A549 (cell line): ENCODE data around the gene LRRD1. TPM values are rescaled to one million over a fixed set of nuclear protein-coding genes. Genes with fewer than 3 reads are reported as not detected.

Source experiments
- ATAC-seq, 2 experiments: fragments of 200-7000 bp in 1 of 2; fragments of >200 bp in 1 of 2; cut with Nextera tagmentation in 1 of 2; cut with Tn5 transposase in 1 of 2; 3 replicates each; pipeline versions ENCODE4 v1.8.0 to v1.9.1; 2018 to 2020; ENCODE audit warnings: mild to moderate bottlenecking in 1 of 2, moderate library complexity in 1 of 2
- CTCF ChIA-PET: fragments of 300-600 bp; sonication (Branson Sonifier 250); formaldehyde crosslinking; extraction: SDS; loops from one replicate; lab custom pipeline; 2021; ENCODE audit warnings: antibody characterized with exemption, inconsistent platforms; lab: Yijun Ruan, JAX
- POLR2A ChIA-PET: fragments of 350-600 bp; formaldehyde crosslinking; extraction: SDS; loops from one replicate; lab custom pipeline; 2021; ENCODE audit warnings: antibody characterized with exemption, inconsistent platforms; lab: Yijun Ruan, JAX
- DNase-seq, 2 experiments: peaks; one replicate each; pipeline versions ENCODE4 v3.0.0 to v3.0.0-alpha.2; 2011 to 2016; ENCODE audit warnings: low read depth in 1 of 2, low spot score in 1 of 2
- FAIRE-seq: peaks from 2 replicates; lab custom pipeline; 2011; peaks lifted over from hg19 to GRCh38; lab: Jason Lieb, UNC
- H3K27ac ChIP-seq, 2 experiments: fragments of >200 bp; sonication (Bioruptor Twin); formaldehyde crosslinking; 3 replicates each; pipeline ENCODE4 v1.5.1; 2016 to 2017
- H3K4me1 ChIP-seq: fragments of >200 bp; sonication (Bioruptor Twin); formaldehyde crosslinking; 3 replicates; pipeline ENCODE4 v1.6.1; 2016
- H3K4me2 ChIP-seq: fragments of >200 bp; sonication (Bioruptor Twin); formaldehyde crosslinking; 3 replicates; pipeline ENCODE4 v1.6.1; 2016
- H3K4me3 ChIP-seq: fragments of >200 bp; sonication (Bioruptor Twin); formaldehyde crosslinking; 3 replicates; pipeline ENCODE4 v1.5.1; 2016
- H3K9me3 ChIP-seq: fragments of >200 bp; sonication (Bioruptor Twin); formaldehyde crosslinking; 3 replicates; pipeline ENCODE4 v1.6.1; 2016
- CBX2 ChIP-seq: fragments of 200-600 bp; sonication (generic); IDR thresholded peaks from 2 replicates; pipeline ENCODE4 v1.6.1; 2016; ENCODE audit warnings: low read depth, mild to moderate bottlenecking, borderline replicate concordance
- EHMT2 ChIP-seq: fragments of 200-600 bp; sonication (generic); IDR thresholded peaks from 2 replicates; pipeline ENCODE4 v1.6.1; 2016; ENCODE audit warnings: antibody characterized with exemption, low read depth, mild to moderate bottlenecking, moderate library complexity
- EP300 ChIP-seq, 2 experiments: fragments of >200 bp; sonication (Bioruptor Twin); formaldehyde crosslinking; IDR thresholded peaks; 2 replicates in 1 of 2; 3 replicates in 1 of 2; pipeline ENCODE4 v1.6.1; 2016 to 2017
- ESRRA ChIP-seq: fragments of 150-350 bp; IDR thresholded peaks from 2 replicates; pipeline ENCODE4 v1.6.1; 2014; ENCODE audit warnings: mild to moderate bottlenecking, low read length, borderline replicate concordance
- FOSL2 ChIP-seq, 2 experiments: fragments of 450-650 bp in 1 of 2; fragments of >200 bp in 1 of 2; sonication (Bioruptor Twin) in 1 of 2; formaldehyde crosslinking; IDR thresholded peaks; 2 replicates each; pipeline versions ENCODE4 v1.5.0 to v1.6.1; 2016 to 2020; ENCODE audit warnings: mild to moderate bottlenecking in 1 of 2, moderate library complexity in 1 of 2
- HOXB13 ChIP-seq: fragments of 250-450 bp; sonication (Bioruptor Pico); IDR thresholded peaks from 2 replicates; pipeline ENCODE4 v1.5.0; 2020; ENCODE audit warnings: low read depth, mild to moderate bottlenecking, moderate library complexity
- HOXB5 ChIP-seq: fragments of 250-450 bp; sonication (Bioruptor Pico); IDR thresholded peaks from 2 replicates; pipeline ENCODE4 v1.5.0; 2020; ENCODE audit warnings: mild to moderate bottlenecking, moderate library complexity
- KDM1A ChIP-seq: fragments of 200-600 bp; sonication (generic); IDR thresholded peaks from 2 replicates; pipeline ENCODE4 v1.6.1; 2016; ENCODE audit warnings: low read depth, mild to moderate bottlenecking
- MAFK ChIP-seq: fragments of 450-650 bp; IDR thresholded peaks from 2 replicates; pipeline ENCODE4 v1.6.1; 2014; ENCODE audit not compliant: partially characterized antibody
- NPAS2 ChIP-seq: fragments of 250-450 bp; sonication (Bioruptor Pico); IDR thresholded peaks from 2 replicates; pipeline ENCODE4 v1.8.0; 2022; ENCODE audit warnings: mild to moderate bottlenecking, moderate library complexity, borderline replicate concordance
- NR3C1 ChIP-seq: fragments of >200 bp; sonication (Bioruptor Twin); formaldehyde crosslinking; IDR thresholded peaks from 3 replicates; pipeline ENCODE4 v1.6.1; 2017
- PHF8 ChIP-seq: fragments of 200-600 bp; sonication (generic); IDR thresholded peaks from 2 replicates; pipeline ENCODE4 v1.6.1; 2016; ENCODE audit warnings: low read depth, mild to moderate bottlenecking, antibody characterized with exemption, moderate library complexity, borderline replicate concordance
- RARB ChIP-seq: fragments of 250-450 bp; sonication (Bioruptor Pico); IDR thresholded peaks from 2 replicates; pipeline ENCODE4 v1.8.0; 2021; ENCODE audit warnings: mild to moderate bottlenecking, moderate library complexity
- SMC3 ChIP-seq: fragments of >200 bp; sonication (Bioruptor Twin); formaldehyde crosslinking; IDR thresholded peaks from 3 replicates; pipeline ENCODE4 v1.6.1; 2018; ENCODE audit warnings: inconsistent platforms
- SREBF2 ChIP-seq: fragments of 450-650 bp; IDR thresholded peaks from 2 replicates; pipeline ENCODE4 v1.6.1; 2014; ENCODE audit warnings: mild to moderate bottlenecking, moderate library complexity
- TP53 ChIP-seq: fragments of 250-450 bp; sonication (Bioruptor Pico); IDR thresholded peaks from 2 replicates; pipeline ENCODE4 v1.5.0; 2021; ENCODE audit warnings: mild to moderate bottlenecking, moderate library complexity
- ZFP36 ChIP-seq: fragments of 450-650 bp; IDR thresholded peaks from 2 replicates; pipeline ENCODE4 v1.6.1; 2014; ENCODE audit warnings: borderline replicate concordance; ENCODE audit not compliant: partially characterized antibody
- ZNF302 ChIP-seq: fragments of 250-450 bp; sonication (Bioruptor Pico); IDR thresholded peaks from 2 replicates; pipeline ENCODE4 v1.9.0; 2021; ENCODE audit warnings: inconsistent platforms, mild to moderate bottlenecking, moderate library complexity
- WGBS: methylation state at CpG from one replicate; pipeline ENCODE4 v1.1.6; 2017; ENCODE audit errors: missing lambda C conversion rate; 5-methylcytosine and 5-hydroxymethylcytosine counted together
- polyA plus RNA-seq, 4 experiments: library from polyadenylated mRNA; depleted of rRNA in 3 of 4; stranded (reverse); fragments of >200 nt; fragmentation: RNase III in 1 of 4; extraction: RNeasy Plus Mini Kit Qiagen cat#74134 plus additional on column Dnase treatment in 1 of 4; gene quantifications; 2 replicates in 3 of 4; 3 replicates in 1 of 4; pipeline ENCODE4 v1.2.3, GENCODE V29; 2011 to 2017
- TF ChIP-seq, protein P1 (sequence below): fragments of 450-650 bp; IDR thresholded peaks from 2 replicates; pipeline ENCODE4 v1.6.1; 2014; ENCODE audit warnings: antibody characterized with exemption
- TF ChIP-seq, protein P2 (sequence below): fragments of 250-450 bp; sonication (Bioruptor Pico); IDR thresholded peaks from 2 replicates; pipeline ENCODE4 v1.5.0; 2021; ENCODE audit warnings: mild to moderate bottlenecking, moderate library complexity, borderline replicate concordance

LRRD1 gene
- polyA plus RNA-seq, 2 of the 4 experiments (the other 2 are of a cell fraction): not detected

DNA sequence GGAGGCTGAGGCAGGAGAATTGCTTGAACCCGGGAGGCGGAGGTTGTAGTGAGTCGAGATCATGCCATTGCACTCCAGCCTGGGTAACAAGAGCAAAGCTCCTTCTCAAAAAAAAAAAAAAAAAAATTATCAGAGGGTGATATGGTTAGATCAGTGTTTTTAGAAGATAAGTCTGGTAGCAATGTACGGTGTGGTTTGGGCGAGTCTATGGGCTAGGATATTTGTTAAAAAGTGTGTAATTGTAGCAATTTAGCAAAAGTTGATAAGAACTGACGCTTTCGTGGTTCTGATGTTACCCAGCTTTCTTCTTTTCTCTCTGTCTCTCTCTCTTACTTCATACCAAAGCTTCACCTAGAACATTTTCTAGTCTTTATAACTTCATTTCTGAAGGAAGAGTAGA is 37.8 kb downstream of the LRRD1 start:
- Histone ChIP-seq H3K4me2 (no peak overlapping the region), H3K4me3 (no peak overlapping the region), H3K9me3 (peaks cover 6% of the 10 kb centered on the region; the same call in 2 of the 3 replicates), H3K4me1 (no peaks in the 10 kb centered on the region), H3K27ac (no peak overlapping the region)
- ChIA-PET CTCF (no interaction called here), POLR2A (no interaction called here)
- FAIRE-seq: no peak
- no peak for DNase-seq
- TF ChIP-seq ZNF302 (no peak), HOXB13 (CRISPR knock-in tag) (no peak), FOSL2 (IDR thresholded peaks at IDR 0.05) (no peak), FOSL2 (CRISPR knock-in tag; IDR thresholded peaks at IDR 0.05) (no peak), NR3C1 (no peak), CBX2 (no peak), PHF8 (no peak), EHMT2 (no peak)
- ATAC-seq: no peak
- 66% methylated on average over 7 of the region's 7 CpGs for WGBS

DNA sequence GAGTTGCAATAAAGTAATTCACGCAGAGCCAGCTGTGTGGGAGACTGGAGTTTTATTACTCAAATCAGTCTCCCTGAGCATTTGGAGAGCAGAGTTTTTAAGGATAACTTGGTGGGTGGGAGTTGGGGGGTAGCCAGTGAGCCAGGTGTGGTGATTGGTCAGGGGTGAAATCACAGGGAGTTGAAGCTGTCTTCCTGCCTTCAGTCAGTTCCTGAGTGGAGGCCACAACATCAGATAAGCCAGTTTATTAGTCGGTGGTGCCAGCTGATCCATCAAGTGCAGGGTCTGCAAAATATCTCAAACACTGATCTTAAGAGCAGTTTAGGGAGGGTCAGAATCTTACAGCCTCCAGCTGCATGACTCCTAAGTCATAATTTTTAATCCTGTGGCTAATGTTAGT is 41.4 kb downstream of the LRRD1 start:
- TF ChIP-seq SMC3 (no peak), MAFK (no peak), KDM1A (no peak), RARB (CRISPR knock-in tag) (no peak), ZFP36 (no peak), SREBF2 (no peak), HOXB5 (no peak), FOSL2 (IDR thresholded peaks at IDR 0.05) (no peak), FOSL2 (CRISPR knock-in tag; IDR thresholded peaks at IDR 0.05) (no peak), EHMT2 (no peak), ESRRA (no peak), EP300 (IDR thresholded peaks at IDR 0.05) (no peak), TP53 (CRISPR knock-in tag) (no peak), NPAS2 (CRISPR knock-in tag) (no peak)
- TF ChIP-seq, protein P1, sequence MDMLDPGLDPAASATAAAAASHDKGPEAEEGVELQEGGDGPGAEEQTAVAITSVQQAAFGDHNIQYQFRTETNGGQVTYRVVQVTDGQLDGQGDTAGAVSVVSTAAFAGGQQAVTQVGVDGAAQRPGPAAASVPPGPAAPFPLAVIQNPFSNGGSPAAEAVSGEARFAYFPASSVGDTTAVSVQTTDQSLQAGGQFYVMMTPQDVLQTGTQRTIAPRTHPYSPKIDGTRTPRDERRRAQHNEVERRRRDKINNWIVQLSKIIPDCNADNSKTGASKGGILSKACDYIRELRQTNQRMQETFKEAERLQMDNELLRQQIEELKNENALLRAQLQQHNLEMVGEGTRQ: no peak
- TF ChIP-seq, protein P2, sequence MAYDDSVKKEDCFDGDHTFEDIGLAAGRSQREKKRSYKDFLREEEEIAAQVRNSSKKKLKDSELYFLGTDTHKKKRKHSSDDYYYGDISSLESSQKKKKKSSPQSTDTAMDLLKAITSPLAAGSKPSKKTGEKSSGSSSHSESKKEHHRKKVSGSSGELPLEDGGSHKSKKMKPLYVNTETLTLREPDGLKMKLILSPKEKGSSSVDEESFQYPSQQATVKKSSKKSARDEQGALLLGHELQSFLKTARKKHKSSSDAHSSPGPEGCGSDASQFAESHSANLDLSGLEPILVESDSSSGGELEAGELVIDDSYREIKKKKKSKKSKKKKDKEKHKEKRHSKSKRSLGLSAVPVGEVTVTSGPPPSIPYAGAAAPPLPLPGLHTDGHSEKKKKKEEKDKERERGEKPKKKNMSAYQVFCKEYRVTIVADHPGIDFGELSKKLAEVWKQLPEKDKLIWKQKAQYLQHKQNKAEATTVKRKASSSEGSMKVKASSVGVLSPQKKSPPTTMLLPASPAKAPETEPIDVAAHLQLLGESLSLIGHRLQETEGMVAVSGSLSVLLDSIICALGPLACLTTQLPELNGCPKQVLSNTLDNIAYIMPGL (CRISPR knock-in tag): no peak
- Histone ChIP-seq H3K4me1 (peaks cover 10% of the 10 kb centered on the region; the same call in 2 of the 3 replicates), H3K9me3 (peaks cover 6% of the 10 kb centered on the region; the same call in 2 of the 3 replicates), H3K4me2 (no peak overlapping the region), H3K27ac (no peak overlapping the region), H3K4me3 (no peak overlapping the region)
- no peak for ATAC-seq
- ChIA-PET CTCF (interaction anchor here (1.2 kb wide), 1 partner anchor 42 kb away, joined by 3 read pairs; no protein-coding TSS in a partner anchor), POLR2A (no interaction called here)
- FAIRE-seq: no peak
- WGBS: 78% methylated on average over 2 of the region's 2 CpGs
- no peak for DNase-seq
